GM18519 (cell line): Measurements from ENCODE around the gene C8A.

ENCODE experiments used
- ATAC-seq: cut with Tn5 transposase; IDR thresholded peaks from one replicate; pipeline ENCODE4 v1.9.1; 2021; ENCODE audit warnings: mild to moderate bottlenecking, moderate library complexity; ENCODE audit not compliant: unreplicated experiment, low FRiP score

Gene C8A

DNA sequence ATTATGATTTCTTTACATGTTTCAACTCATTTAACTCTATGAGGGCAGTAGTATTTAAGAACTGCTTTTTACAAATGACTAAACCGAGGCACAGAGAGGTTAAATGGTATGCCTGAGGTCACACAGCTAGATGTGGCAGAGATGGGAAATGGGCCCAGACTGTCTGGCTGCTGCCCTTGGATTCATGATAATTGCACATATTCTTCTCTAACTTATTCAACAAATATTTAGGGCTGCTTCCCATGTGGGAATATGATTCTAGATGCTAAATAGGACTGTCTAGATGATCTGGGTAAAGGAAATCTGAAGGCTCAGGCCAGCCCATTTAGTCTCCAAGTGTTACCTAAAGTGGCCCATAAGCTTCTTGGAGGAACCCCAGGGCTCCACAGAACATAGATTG lies 26.2 kb downstream of the C8A start:
- ATAC-seq: no peak

- ATAC-seq: no peak
Measured at GRCh38 chr1:56881417-56881816, 26.8 kb downstream of the C8A start.

DNA sequence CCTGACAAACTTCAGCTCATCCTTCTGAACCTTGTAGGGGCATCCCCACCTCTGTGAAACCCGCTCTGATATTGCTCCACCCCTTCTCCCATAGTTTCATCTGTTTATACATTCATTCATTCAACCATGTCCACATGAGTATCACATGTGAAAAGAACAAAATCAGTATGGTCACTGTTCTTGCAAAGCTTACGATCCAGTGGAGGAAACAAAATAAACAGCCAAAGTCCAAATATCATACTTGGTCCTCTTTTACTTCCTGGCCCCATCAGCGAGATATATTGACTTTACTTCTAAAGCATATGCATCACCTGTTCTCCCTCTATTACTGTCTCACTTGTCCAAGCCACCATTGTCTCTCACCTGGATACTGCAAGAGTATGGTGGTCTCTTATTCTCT lies 35.6 kb downstream of the C8A start:
- no peak for ATAC-seq

DNA sequence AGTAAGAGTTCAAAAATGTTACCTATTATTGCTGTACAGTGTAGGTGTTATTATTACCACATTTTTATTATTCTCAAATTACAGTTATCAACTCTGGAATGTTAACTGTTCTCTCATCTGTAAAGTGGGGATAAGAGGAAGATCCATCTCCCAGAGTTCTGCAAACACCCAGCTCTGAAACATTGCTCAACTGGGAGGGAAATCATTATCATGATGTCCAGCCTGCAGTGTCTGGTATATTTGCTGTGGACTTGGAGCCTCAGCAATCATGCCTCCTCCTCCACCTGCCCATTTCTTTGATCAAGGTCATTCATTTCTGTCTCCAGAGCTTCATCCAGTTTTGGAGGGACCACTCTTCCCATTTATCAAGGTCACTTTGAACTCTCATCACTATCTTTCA lies 39.4 kb downstream of the C8A start:
- ATAC-seq: no peak

GRCh38 chr1:56897150-56898004 lies 42.8 kb downstream of the C8A start:
- ATAC-seq: no peak

DNA sequence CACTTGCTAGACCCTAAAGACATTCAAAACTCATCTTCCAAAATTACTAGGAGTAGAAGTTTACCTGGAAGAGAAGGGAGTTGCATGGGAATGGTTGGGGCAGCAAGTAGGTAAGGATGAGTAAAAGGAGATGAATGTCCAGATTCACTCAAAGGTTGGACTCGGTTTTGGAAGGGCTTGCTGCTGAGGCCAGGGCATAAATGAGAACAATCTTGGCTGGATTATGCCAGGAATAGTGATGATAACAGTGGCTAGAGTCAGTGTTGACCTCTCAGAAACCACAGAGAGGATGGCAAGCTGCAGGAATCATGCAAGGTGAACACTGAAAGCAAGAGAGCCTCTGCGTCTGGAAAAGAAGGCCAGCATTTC lies 43.4 kb downstream of the C8A start:
- no peak for ATAC-seq

DNA sequence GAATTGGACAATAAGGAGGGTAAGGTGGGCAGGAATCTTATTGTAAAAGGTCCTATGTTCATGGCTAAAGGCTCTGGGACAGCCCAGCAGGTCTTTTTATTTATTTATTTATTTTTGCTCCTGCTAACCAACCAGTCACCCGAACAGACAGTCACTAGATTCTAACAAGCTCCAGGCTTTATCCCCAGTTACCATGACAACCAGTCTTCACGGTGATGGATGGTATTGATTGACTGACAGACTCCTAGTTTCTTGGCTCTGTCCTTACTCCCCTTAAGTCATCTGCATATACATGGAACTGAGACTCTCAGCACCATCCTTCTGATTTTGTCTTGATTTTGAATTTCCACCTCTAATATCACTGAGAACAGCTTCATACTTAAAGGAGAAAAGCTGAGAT lies 44.3 kb downstream of the C8A start:
- ATAC-seq: no peak

DNA sequence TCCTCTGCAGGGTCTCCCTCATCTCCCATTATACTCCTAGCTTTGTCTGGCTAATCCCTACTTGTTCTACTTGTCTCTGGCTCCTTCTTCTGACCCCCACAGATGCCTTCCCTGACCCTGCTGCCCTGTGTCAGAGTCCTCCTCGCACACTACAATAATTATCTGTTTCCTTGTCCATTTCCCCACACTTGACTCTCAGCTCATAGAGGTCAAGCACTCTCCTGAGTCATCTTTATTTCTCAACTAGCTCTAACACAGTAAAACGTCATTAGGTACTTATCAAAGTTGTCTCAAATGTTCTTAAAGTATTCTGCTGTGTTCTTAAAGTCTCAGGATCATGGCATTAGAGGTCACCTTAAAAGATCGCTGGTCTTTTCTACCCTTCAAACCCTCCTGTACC lies 47.1 kb downstream of the C8A start:
- ATAC-seq: no peak

DNA sequence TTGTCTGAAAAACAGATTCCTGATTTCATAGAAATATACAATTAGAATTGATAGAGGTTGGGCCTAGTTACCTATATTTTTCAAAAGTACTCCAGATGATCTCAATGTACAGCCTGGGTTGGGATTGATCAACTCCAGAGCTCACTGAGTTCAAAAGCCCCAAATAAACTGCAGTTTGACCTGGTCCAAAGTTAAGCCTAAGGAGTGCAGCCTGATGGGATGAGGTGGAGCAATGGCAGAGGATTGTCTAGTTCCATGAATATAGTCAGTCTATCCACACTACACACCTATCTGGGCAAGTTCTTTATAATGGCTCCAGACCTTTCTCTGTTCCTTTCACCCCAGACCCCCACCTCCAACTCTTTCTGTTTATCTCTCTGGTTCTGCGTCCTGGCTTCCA lies 49.2 kb downstream of the C8A start:
- no peak for ATAC-seq

GRCh38 chr1:56904663-56905397 lies 50.2 kb downstream of the C8A start:
- no peak for ATAC-seq

DNA sequence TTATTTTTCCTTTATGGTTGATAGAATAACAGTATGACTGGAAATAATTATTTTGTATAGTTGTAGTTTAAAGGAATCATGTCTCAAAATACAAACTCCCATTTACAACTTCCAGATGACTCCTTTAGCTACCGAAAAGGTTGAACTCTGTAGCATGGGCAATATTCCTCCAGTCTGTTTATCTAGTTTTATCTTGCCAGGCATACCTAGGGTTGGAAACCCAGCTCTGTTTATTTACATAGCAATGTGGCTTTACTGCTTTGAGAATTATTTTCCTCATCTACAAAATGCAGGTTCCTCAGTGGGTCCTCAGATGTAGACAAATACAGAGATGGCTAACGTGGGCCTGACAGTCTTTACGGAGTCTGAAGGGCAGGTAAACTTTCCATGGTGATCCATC lies 51.1 kb downstream of the C8A start:
- no peak for ATAC-seq

GRCh38 chr1:56908619-56909221 lies 54.1 kb downstream of the C8A start:
- no peak for ATAC-seq

GRCh38 chr1:56910441-56910985 lies 55.9 kb downstream of the C8A start:
- no peak for ATAC-seq

DNA sequence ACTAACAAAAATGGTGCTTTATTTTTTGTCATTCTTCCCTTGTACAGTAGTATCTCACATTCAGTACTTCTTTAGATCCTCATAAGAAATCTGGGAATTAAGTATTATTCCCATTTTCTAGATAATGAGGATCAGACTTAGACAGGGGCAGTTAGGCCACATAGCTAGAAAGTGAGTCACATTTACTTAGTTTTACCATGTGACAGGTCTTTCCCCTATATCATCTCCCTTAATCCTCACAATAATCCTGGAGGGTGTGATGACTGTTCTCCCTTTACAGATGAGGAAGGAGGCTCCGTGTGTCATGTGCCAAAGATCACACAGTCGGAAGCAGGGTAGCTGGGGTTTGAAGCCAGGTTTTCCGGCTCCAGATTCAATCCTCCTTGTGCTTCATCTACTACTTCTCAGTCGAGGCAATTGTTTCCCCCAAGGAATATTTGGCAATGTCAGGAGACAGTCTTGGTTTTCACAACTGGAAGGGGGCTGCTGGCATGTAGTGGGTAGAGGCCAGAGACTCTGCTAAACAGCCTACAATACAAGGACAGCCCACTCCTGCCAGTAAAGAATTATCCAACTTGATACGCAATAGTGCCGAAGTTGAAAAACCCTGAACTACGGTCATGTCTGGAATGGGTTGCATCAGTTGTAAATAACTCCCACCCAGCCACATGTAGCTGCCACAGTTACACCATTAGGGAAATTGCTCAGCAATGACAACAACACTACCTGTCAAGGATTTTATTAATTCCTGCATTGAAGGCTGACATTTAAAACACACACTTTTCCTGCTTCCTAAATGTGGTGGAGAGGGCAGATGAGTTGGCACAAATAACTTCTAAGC lies 56.7 kb downstream of the C8A start:
- ATAC-seq: no peak

GRCh38 chr1:56912325-56912724 lies 57.7 kb downstream of the C8A start:
- ATAC-seq: no peak

DNA sequence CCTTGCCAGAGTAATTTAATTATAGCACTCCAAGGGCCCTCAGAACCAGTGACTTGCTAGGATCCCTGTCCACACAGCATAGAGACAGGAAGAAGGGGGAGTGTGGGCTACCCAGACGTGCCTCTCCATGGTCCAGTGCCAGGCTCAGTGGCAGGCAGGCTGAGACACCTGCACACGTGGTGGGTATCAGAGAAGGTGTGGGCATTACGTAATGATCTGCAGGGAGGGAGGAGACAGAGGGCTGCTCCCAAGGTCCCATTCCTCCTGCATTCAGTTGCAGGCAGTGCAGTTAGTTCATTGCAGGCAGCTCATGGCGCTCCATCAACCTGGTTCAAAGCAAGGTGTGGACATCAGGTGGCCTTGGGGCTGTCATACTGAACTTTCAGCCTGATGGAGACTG lies 61.4 kb downstream of the C8A start:
- ATAC-seq: no peak

- ATAC-seq: no peak
Measured at GRCh38 chr1:56916630-56917029, 62.0 kb downstream of the C8A start.

GRCh38 chr1:56917356-56917755 lies 62.8 kb downstream of the C8A start:
- ATAC-seq: no peak

DNA sequence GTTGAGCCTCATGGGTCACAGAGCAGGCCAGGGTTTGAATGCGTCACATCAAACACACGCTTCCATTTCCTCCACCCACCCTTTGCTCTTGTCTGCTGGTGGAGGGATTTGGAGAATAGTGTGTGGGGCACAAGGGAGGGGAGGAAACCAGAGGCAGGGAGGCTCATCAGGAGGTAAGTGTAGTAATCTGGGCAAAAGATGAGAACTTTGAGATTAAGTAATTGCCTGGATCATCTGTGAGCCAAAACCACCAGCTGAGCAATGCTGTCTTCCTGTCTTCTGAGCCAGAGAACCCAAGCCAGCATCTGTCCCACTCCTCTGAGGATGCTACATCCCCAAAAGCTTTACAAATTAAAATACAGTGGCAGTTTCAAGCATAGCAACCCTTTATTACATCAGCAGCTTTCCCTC lies 66.0 kb downstream of the C8A start:
- ATAC-seq: no peak

DNA sequence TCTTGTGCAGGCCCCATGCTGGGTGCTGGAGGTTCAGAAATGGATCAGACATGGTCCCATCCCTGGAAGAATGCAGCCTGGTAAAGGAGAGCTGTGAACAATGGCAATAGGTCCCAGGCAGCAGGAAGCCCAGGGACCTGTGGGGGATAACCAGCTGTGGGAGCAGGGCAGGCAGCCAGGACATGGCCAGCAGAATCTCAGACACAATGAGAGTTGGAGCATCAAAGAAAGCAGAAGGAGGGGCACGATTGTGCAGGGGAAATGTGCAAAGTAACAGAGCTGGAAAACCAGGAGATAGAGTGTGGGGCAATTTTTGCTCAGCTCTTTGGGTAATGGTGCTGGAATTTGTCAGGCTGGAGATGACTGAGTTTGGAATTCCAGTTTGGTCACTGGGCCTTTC lies 66.9 kb downstream of the C8A start:
- no peak for ATAC-seq
